Endometrial microvascular endothelial cells (primary cell): Measurements from ENCODE around the gene KRTAP10-11. TPM values are rescaled to one million over a fixed set of nuclear protein-coding genes. Genes with fewer than 3 reads are reported as not detected.
"Not testable (repeated sequence)": the region's sequence is repeated elsewhere in the genome, so short reads cannot be mapped to it uniquely, and the experiment has no call there.

ENCODE experiments used
- in situ Hi-C: cut with HindIII; loops from 2 replicates; pipeline ENCODE4 v1.10.0; 2017; ENCODE audit warnings: low sequenced_read_pairs, low pct_unique_long_range_greater_than_20kb; ENCODE audit errors: inconsistent ontology term
- total RNA-seq: library from RNA; depleted of rRNA; stranded (reverse); fragments of >200 nt; gene quantifications from one replicate; pipeline ENCODE4 v1.2.3, GENCODE V29; 2015; ENCODE audit errors: inconsistent ontology term

Gene KRTAP10-11
- total RNA-seq, 1 donor from 2014 or later: not detected

DNA sequence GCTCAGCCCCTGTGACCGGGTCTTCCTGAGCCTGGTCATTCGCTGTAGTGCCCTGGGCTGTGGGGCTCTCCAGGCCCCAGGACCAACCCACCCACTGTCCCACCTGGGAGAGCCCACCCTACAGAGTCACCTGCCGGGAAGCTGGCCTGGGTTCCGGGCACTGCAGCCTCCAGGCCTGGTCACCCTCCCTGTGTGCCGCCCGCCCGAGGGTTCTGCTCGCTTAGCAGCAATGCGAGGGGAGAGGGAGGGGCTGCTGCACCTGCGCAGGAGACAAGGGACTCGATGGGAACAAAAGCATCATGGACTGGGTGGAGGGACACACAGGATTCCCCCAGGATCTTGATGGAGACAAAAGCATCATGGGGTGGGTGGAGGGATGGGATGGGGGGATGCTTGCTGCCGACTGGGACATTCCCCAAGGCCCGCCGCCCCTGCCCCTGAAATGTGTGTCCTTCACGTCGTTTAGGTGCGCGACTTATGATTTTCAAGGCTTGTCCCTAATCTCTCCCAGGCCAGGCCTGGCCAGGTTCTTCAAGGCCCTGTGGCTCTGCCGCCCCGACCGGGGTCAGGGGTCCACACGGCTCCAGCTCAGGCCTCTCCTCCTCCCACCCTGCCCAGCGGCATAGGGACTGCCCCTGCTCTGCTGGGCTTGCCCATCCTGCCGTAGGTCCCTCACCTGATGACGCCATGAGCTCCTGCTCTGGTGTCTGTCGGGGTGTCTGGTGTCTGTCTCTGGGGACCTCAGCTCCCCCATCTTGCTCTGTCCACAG, 32.6 kb upstream of the KRTAP10-11 start:
- in situ Hi-C loops: no loop called here

- in situ Hi-C loops: no loop called here
These were observed 32.0 kb upstream of the KRTAP10-11 start for GRCh38 chr21:44614161-44614631.

- in situ Hi-C loops: no loop called here
These were observed 31.2 kb upstream of the KRTAP10-11 start for GRCh38 chr21:44614961-44615391.

DNA sequence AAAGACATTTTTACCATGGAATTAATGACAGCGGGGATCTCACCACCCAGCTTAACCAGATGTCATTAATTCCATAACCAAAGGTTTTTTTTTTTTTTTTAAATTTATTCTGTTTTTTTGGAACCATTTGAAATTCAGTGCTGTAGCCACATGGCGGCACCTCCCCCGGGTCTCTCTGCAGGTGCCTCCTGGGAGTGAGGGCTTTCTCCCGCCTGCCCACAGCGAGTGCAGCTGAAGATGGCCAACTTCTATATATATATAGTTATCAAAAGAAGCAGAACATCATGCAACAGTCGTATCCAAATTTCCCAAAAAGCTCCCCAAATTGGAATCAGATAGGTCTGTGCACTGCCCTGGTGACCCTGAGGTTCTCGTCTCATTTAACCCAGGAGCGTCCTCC, 30.7 kb upstream of the KRTAP10-11 start:
- in situ Hi-C loops: no loop called here

DNA sequence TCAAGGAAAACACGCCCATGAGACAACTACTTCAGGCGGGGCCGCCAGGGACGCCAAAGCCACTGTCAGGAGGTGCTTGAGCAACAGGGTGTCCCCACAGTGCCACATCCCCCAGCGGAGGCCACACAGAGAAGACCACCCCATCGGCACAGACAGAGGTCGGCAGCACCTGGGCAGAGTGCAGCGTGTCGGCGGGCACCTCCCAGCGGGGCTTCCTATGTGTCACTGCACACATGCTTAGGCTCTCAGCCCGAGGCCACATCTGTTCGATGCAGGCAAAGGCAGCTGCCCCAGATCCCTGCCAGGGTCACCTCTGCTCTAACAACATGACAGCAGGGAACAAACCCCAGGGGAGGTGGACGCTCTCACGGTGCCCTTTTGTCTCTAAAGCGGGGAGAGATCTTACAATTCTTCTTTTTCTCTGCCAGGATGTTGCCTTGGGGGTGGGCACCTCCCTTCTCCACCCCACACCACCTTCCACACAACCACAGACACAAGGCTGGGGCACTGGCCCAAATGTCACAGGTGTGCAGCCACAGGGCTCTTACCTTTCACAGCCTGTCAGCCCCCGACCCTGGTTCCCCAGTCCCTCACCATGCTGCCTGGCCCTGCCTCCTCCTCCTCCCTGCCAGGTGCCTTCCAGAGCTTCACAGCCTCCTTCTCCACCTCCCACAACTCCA, 30.2 kb upstream of the KRTAP10-11 start:
- in situ Hi-C loops: no loop called here

DNA sequence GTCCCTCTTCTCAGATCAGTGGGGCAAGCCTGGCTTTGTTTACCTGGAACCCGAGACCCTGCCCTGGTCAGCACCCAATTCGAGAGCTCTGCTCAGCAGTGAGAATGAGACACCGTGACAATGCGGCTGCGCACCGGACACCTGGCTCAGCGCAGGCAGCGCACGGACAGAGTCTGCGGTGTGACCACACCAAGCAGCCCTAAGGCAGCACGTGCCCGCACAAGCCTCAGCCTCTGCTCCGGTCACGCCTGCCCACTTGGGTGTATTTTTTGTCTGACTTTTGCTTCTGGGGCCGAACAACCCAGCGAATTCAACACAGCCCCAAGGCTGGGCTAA, 29.7 kb upstream of the KRTAP10-11 start:
- in situ Hi-C loops: no loop called here

DNA sequence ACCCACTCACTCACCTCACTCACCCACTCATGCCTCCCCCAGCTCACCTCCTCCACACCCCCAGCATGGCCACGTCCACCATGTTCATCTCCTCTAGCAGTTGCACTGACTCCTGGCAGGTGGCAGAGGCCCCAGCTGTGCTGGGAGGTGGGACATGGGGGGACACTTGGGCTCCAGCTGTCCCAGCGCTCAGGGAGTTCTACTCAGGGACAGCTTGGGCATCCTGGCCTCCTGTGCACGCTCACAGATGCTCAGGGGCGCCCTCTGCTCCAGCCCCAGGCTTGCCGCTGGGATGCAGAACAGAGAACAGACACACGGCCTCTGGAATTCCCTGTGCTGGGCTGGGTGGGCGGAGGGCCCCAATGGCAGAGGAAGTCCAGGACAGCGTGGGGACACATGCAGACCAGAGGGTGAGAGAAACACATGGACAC, 29.1 kb upstream of the KRTAP10-11 start:
- in situ Hi-C loops: no loop called here

- in situ Hi-C loops: no loop called here
These were observed 27.7 kb upstream of the KRTAP10-11 start for GRCh38 chr21:44618504-44618903.

GRCh38 chr21:44618909-44619308, 27.3 kb upstream of the KRTAP10-11 start:
- in situ Hi-C loops: no loop called here

DNA sequence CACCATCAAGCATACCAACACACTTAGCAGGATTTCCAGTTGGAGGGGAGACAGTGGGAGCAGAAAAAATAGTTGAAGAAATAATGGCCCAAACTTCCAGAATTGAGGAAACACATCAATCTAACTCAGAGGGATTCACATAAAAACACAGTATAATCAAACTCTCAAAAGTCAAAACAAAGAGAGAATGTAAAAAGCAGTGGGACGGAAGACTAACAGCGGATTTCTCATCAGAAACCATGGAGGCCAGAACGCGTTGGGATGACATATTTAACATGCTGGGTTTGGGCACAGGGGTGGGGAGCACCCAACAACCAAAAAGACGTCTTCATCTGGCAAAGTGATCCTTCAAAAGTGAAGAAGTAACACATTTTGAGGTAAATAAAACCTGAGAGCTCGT, 26.3 kb upstream of the KRTAP10-11 start:
- in situ Hi-C loops: no loop called here

DNA sequence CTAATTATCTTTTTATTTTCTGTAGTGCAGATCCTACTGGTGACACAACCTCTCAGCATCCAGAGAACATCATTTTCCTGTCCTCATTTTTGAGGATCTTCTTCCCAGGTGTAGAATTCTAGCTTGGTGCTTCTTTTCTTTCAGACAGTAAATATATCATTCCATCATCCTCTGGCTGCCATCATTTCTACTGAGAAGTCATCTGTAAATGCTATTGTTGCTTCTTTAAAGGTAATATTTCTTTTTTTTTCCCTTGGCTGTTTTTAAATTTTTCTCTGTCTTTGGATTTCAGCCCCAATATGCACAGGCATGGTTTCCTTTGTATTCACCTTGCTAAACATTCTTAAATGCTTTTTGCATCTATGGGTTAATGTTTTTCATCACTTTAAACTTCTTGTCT, 22.6 kb upstream of the KRTAP10-11 start:
- in situ Hi-C loops: no loop called here

GRCh38 chr21:44625756-44626155, 20.5 kb upstream of the KRTAP10-11 start:
- in situ Hi-C loops: no loop called here

DNA sequence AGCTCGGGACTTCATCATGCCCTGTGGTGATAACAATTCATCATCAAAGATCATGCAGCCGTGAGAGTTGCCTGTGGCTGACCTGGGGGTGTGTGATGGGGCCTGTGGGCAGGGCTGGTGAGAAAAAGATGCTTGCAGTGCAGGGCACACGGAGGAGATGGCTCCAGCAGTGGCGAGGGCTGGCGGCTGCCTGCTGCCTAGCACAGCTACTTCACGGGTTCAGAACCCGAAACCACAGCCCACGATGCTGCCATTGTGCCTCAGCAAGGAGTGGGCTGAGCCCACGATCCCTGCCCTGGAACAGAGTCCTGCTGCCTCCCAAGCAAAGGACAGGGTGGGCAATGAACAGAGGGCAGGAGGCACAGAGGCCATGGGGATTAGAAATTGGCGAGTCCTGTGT, 20.0 kb upstream of the KRTAP10-11 start:
- in situ Hi-C loops: no loop called here

- in situ Hi-C loops: no loop called here
These were observed 19.5 kb upstream of the KRTAP10-11 start, which contains the start of gene KRTAP10-9 for GRCh38 chr21:44626673-44627143. Gene KRTAP10-9, plus strand, starts transcription at chr21:44627093. Its CDS starts 79 bp downstream, at chr21:44627172.

- in situ Hi-C loops: not testable (repeated sequence)
These were observed 18.9 kb upstream of the KRTAP10-11 start for GRCh38 chr21:44627181-44627822.

- in situ Hi-C loops: not testable (repeated sequence)
These were observed 18.4 kb upstream of the KRTAP10-11 start for GRCh38 chr21:44627831-44628233.

DNA sequence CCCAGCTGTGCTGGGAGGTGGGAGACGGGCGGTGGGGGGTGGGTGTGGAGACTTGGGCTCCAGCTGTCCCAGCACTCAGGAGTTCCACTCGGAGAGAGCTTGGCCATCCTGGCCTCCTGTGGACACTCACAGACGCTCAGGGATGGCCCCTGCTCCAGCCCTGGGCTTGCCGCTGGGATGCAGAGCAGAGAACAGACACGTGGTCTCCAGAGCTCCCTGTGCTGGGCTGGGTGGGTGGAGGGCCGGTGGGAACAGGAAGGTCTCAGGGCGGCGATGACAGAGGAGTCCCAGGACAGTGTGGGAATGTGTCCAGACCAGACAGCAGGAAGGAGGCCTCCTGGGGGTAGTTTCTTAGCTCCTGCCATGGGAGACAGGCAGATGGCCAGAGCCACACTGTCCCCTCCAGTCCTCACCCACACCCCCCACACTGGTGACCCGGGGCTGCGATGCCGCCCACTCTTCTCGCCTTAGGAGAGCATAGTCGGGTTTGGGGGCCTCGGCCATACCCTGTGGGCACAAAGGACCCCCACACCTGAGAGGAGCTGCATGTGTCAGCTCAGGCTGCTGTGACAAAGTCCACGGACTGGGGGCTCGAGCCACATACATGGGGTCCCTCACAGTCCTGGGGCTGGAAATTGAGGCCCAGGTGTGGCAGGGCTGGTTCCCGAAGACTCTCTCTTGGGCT, 17.4 kb upstream of the KRTAP10-11 start:
- in situ Hi-C loops: no loop called here

GRCh38 chr21:44630440-44630839, 15.8 kb upstream of the KRTAP10-11 start:
- in situ Hi-C loops: no loop called here

- in situ Hi-C loops: no loop called here
These were observed 14.1 kb upstream of the KRTAP10-11 start for GRCh38 chr21:44632067-44632466.
